Measurements from ENCODE around the gene AFF3. TPM values are rescaled to one million over a fixed set of nuclear protein-coding genes. Genes with fewer than 3 reads are reported as not detected.

AFF3 gene
- total RNA-seq, 1 experiment from 2014 or later, result 0.22 TPM

DNA sequence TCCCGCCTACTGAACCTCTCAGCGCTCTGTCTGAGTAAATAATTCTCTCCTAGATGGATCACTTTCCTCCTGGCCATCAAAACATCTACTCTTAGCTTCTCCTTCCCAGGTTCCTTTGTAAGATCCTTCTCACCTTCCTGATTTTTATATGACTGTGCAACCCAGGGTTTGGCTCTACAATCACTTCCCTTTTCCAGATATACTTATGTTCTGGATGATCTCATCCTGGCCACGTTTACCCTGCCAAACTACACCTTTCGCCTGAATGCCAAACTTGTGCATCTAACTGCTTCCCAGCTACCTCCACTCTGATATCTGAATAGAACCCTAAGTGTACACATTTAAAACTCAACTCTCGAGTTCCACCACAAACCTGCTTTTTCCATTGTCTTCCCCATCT lies 362.1 kb downstream of the AFF3 start:
- no peaks in the 10 kb centered on the region; the same call in 1 of the 2 replicates for H3K27me3 Mint-ChIP-seq (ENCODE audit: low read depth)
- peaks cover 0 to 12% (median 8%) of the 10 kb centered on the region in 3 experiments; a peak in 5 of 7 replicates for H3K36me3 Mint-ChIP-seq (ENCODE audit: insufficient read depth in 1 of 3, low read depth in 3 of 3)
- no peak overlapping the region for H4K5ac ChIP-seq (ENCODE audit: insufficient read length, low read depth, low read length)
- DNase-seq, result no peak
- H3K4ac ChIP-seq (ENCODE audit: low read depth, low read length), result no peak overlapping the region
- TF ChIP-seq, protein P1, sequence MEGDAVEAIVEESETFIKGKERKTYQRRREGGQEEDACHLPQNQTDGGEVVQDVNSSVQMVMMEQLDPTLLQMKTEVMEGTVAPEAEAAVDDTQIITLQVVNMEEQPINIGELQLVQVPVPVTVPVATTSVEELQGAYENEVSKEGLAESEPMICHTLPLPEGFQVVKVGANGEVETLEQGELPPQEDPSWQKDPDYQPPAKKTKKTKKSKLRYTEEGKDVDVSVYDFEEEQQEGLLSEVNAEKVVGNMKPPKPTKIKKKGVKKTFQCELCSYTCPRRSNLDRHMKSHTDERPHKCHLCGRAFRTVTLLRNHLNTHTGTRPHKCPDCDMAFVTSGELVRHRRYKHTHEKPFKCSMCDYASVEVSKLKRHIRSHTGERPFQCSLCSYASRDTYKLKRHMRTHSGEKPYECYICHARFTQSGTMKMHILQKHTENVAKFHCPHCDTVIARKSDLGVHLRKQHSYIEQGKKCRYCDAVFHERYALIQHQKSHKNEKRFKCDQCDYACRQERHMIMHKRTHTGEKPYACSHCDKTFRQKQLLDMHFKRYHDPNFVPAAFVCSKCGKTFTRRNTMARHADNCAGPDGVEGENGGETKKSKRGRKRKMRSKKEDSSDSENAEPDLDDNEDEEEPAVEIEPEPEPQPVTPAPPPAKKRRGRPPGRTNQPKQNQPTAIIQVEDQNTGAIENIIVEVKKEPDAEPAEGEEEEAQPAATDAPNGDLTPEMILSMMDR (conservative IDR thresholded peaks at IDR 0.05), result no peak
- no peak overlapping the region for H2BK20ac ChIP-seq (ENCODE audit: low read depth, low read length, poor library complexity, severe bottlenecking)
- H4K20me1 ChIP-seq (ENCODE audit: control insufficient read depth, insufficient read depth, insufficient read length), result no peaks in the 10 kb centered on the region
- no peak overlapping the region for H4K8ac ChIP-seq (replicated peaks; ENCODE audit: insufficient read length, low read depth, low read length)
- no peaks in the 10 kb centered on the region for H3K4me1 ChIP-seq (ENCODE audit: insufficient read depth, low read length)
- H3K27me3 ChIP-seq (ENCODE audit: insufficient read depth, low read length), result no peaks in the 10 kb centered on the region
- no peak overlapping the region for H4K91ac ChIP-seq (ENCODE audit: insufficient read length, low read depth, low read length)
- no peaks in the 10 kb centered on the region for H3K23me2 ChIP-seq (ENCODE audit: insufficient read length, low read depth, low read length, poor library complexity, severe bottlenecking)
- no peaks in the 10 kb centered on the region for H3K79me1 ChIP-seq (ENCODE audit: insufficient read depth, low read depth, low read length, poor library complexity, severe bottlenecking)
- no peaks in the 10 kb centered on the region for H3K9me3 ChIP-seq (ENCODE audit: control insufficient read depth, low read depth, low read length)
- no peak overlapping the region for H2BK5ac ChIP-seq (ENCODE audit: insufficient read length, low read length)
- H2BK12ac ChIP-seq (ENCODE audit: insufficient read length, low read depth, low read length), result no peak overlapping the region
- H3K18ac ChIP-seq (ENCODE audit: insufficient read length, low read depth, low read length), result no peak overlapping the region
- peaks cover 10 to 11% of the 10 kb centered on the region in 2 experiments for H3K9me3 Mint-ChIP-seq
- no peaks in the 10 kb centered on the region for H3K79me2 ChIP-seq (ENCODE audit: insufficient read depth, low read length)
- H3K27ac Mint-ChIP-seq, result no peak overlapping the region
- H3K23ac ChIP-seq (ENCODE audit: insufficient read length, low read depth, low read length), result no peak overlapping the region
- H3K4me3 Mint-ChIP-seq, result no peak overlapping the region; a peak in 1 of 5 replicates
- H3K56ac ChIP-seq (ENCODE audit: insufficient read length, low read depth, low read length), result no peak overlapping the region
- H3K27ac ChIP-seq (ENCODE audit: insufficient read length, low read depth, low read length), result no peak overlapping the region
- H2AFZ ChIP-seq (ENCODE audit: low read length), result no peak overlapping the region
- no peak overlapping the region for H3K14ac ChIP-seq (ENCODE audit: insufficient read depth, low read length)
- H3K4me2 ChIP-seq (ENCODE audit: insufficient read depth, insufficient read length, low read length), result no peak overlapping the region
- H3K9ac ChIP-seq (ENCODE audit: extremely low read depth, insufficient read length, low read length), result no peak overlapping the region
- H2BK15ac ChIP-seq (ENCODE audit: low read depth, low read length), result no peak overlapping the region
- H3K4me1 Mint-ChIP-seq, result peaks cover 0 to 3% of the 10 kb centered on the region in 2 experiments; a peak in 1 of 4 replicates
- H3T11ph ChIP-seq (ENCODE audit: low read length), result no peak overlapping the region
- no peak overlapping the region for H2BK120ac ChIP-seq (ENCODE audit: low read depth, low read length, poor library complexity, severe bottlenecking)
- no peak overlapping the region for H2AK5ac ChIP-seq (ENCODE audit: insufficient read length, low read length)
- WGBS (ENCODE audit: extremely low coverage, insufficient read length, low lambda C conversion rate), result no CpG with 5 or more reads among the region's 5 CpGs
